Thyroid gland (tissue), 4 donors: ENCODE data around the gene DENND4A.

Source experiments
- CTCF ChIP-seq, 6 experiments: fragments of 200-600 bp in 3 of 6; fragments of 450-650 bp in 3 of 6; sonication (generic) in 3 of 6; IDR thresholded peaks; one replicate each; pipeline ENCODE4 v1.5.1; 2016 to 2019; ENCODE audit warnings: antibody characterized with exemption in 6 of 6, mild to moderate bottlenecking in 2 of 6, inconsistent platforms in 1 of 6, moderate library complexity in 1 of 6
- POLR2A ChIP-seq, 2 donors: fragments of 450-650 bp; IDR thresholded peaks; one replicate each; pipeline ENCODE4 v1.6.1; 2017; ENCODE audit warnings: antibody characterized with exemption in 2 of 2, mild to moderate bottlenecking in 2 of 2, moderate library complexity in 1 of 2

GRCh38 chr15:65621638-65622037 lies 170.5 kb downstream of the DENND4A start, which contains the start of gene SLC24A1:
- TF ChIP-seq CTCF (IDR thresholded peaks at IDR 0.05) (no peak), POLR2A (IDR thresholded peaks at IDR 0.05) (no peak)
